Loucy (cell line): Measurements from ENCODE around the gene C6orf52.

Experiments
- CTCF ChIP-seq: fragments of 200-600 bp; sonication (generic); conservative IDR thresholded peaks from 2 replicates; pipeline ENCODE4 v1.5.1; 2014; ENCODE audit warnings: mild to moderate bottlenecking, antibody characterized with exemption, low read length
- EZH2phosphoT487 ChIP-seq: fragments of 200-600 bp; IDR thresholded peaks from 2 replicates; pipeline ENCODE4 v1.6.1; 2018; ENCODE audit warnings: antibody characterized with exemption, mild to moderate bottlenecking, moderate library complexity, borderline replicate concordance

- TF ChIP-seq CTCF (no peak), EZH2phosphoT487 (no peak)
Measured at GRCh38 chr6:10624836-10625235, 69.6 kb downstream of the C6orf52 start.
